Measurements from ENCODE around the gene CDC42SE2. TPM values are rescaled to one million over a fixed set of nuclear protein-coding genes. Genes with fewer than 3 reads are reported as not detected.

The CDC42SE2 gene
- total and polyA plus RNA-seq, 5 donors from 2014 or later = 241 to 429 (median 379) TPM

DNA sequence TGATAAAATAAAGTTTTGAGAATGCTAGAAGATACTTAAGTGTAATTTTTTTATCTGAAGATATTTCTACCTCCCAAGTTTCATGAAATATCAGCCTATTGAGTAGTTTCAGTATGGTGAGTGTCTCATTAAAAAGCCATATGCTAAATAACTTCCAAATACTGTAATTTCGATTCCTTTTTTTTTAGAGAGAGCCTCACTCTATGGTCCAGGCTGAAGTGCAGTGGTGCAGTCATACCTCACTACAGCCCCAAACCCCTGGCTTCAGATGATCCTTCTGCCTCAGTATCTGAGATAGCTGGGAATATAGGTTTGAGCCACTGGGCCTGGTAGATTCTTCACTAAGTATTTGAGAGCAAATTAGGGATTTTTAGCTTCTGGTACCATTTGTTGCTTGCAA, 24.5 kb downstream of the CDC42SE2 start:
- Mint-ChIP-seq H3K4me3 (peak overlapping the region; percentile 56 to 94 (median 83)), H3K36me3 (peaks cover 4% of the 10 kb centered on the region), H3K4me1 (peaks cover 38 to 85% (median 52%) of the 10 kb centered on the region in 4 donors), H3K27me3 (no peaks in the 10 kb centered on the region), H3K27ac (peak overlapping the region; percentile 84 to 97 (median 95)), H3K9me3 (no peaks in the 10 kb centered on the region)
- DNase-seq = no peak
- H3K36me3 ChIP-seq (ENCODE audit: control insufficient read depth, insufficient read depth, low read length) = peaks cover 20% of the 10 kb centered on the region
- peak overlapping the region; percentile 82 for H3K4me3 ChIP-seq (ENCODE audit: low read depth, low read length)
- H3K27ac ChIP-seq (ENCODE audit: insufficient read depth, low read length, poor library complexity, severe bottlenecking) = peak overlapping the region; percentile 77
- no peak for ATAC-seq (ENCODE audit: low read depth in 2 of 2)
- H3K4me1 ChIP-seq (ENCODE audit: control insufficient read depth, insufficient read depth, low read length, poor library complexity, severe bottlenecking) = peaks cover 82% of the 10 kb centered on the region
- H3K27me3 ChIP-seq (ENCODE audit: control insufficient read depth, insufficient read depth, low read length) = no peaks in the 10 kb centered on the region
- no peaks in the 10 kb centered on the region for H3K9me3 ChIP-seq (ENCODE audit: control insufficient read depth in 2 of 2, low read length in 2 of 2)

DNA sequence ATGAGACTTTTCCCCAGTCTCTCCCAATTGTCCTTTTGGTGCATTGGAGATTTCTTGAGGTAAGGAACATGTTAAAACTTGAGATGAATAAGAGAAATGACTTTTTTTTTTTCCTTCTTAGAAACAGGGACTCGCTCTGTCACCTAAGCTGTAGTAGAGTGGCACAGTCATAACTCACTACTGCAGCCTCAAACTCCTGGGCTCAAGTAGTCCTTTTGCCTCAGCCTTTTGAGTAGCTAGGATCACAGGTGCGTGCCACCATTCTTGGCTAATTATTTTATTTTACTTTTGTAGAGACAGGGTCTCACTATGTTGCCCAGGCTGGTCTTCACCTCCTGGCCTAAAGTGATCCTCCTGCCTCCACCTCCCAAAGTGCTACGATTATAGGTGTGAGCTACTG, 25.9 kb downstream of the CDC42SE2 start:
- ATAC-seq (ENCODE audit: low read depth in 2 of 2) = peak; percentile 41 to 44
- H3K4me1 Mint-ChIP-seq = peaks cover 48 to 85% (median 56%) of the 10 kb centered on the region in 4 donors

DNA sequence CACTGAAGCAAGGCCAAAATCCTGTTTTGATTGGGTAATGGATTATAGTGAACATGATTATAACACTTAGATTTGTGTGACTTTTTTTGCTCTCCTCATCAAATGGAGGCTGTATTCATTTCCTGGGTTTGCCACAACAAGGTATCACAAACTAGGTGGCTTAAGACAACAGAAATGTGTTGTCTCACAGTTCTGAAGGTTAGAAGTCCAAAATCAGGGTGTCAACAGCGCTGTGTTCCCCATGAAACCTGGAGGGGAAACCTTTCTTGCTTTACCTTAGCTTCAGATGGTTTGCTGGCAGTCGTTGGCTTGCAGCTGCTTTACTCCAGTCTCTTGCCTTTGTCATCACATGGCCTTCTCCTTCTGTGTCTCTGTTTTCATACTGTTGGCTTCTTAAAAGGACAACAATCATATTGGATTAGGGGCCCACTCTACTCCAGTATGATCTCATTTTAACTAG, 32.4 kb downstream of the CDC42SE2 start:
- Histone ChIP-seq H3K27me3 (ENCODE audit: control insufficient read depth, insufficient read depth, low read length) (no peaks in the 10 kb centered on the region), H3K4me3 (ENCODE audit: low read depth, low read length) (peak overlapping the region; percentile 69), H3K36me3 (ENCODE audit: control insufficient read depth, insufficient read depth, low read length) (peaks cover 7% of the 10 kb centered on the region), H3K4me1 (ENCODE audit: control insufficient read depth, insufficient read depth, low read length, poor library complexity, severe bottlenecking) (peaks cover 62% of the 10 kb centered on the region), H3K9me3 (ENCODE audit: control insufficient read depth in 2 of 2, low read length in 2 of 2) (no peaks in the 10 kb centered on the region), H3K27ac (ENCODE audit: insufficient read depth, low read length, poor library complexity, severe bottlenecking) (peak overlapping the region; percentile 49)
- H3K4me1 Mint-ChIP-seq = peaks cover 50 to 86% (median 66%) of the 10 kb centered on the region in 4 donors
- no peak for DNase-seq
- peak overlapping the region; percentile 40 to 82 (median 57) for H3K4me3 Mint-ChIP-seq
- peak overlapping the region; percentile 74 to 94 (median 80) for H3K27ac Mint-ChIP-seq
- peak; percentile 24 to 39 for ATAC-seq (ENCODE audit: low read depth in 2 of 2)
- H3K27me3 Mint-ChIP-seq = no peaks in the 10 kb centered on the region
- H3K36me3 Mint-ChIP-seq = peaks cover 24% of the 10 kb centered on the region
- peaks cover 0 to 1% (median 0%) of the 10 kb centered on the region in 7 donors for H3K9me3 Mint-ChIP-seq

More for the DNA sequence above, 25.9 kb downstream of the CDC42SE2 start:
- Mint-ChIP-seq H3K27ac (peak overlapping the region; percentile 84 to 97 (median 95)), H3K27me3 (no peaks in the 10 kb centered on the region), H3K4me3 (peak overlapping the region; percentile 17 to 88 (median 83)), H3K9me3 (no peaks in the 10 kb centered on the region), H3K36me3 (peaks cover 7% of the 10 kb centered on the region)
- peak in 1 of 3 donors; percentile 60 for DNase-seq
- peaks cover 24% of the 10 kb centered on the region for H3K36me3 ChIP-seq (ENCODE audit: control insufficient read depth, insufficient read depth, low read length)
- H3K9me3 ChIP-seq (ENCODE audit: control insufficient read depth in 2 of 2, low read length in 2 of 2) = no peaks in the 10 kb centered on the region
- peak overlapping the region; percentile 77 for H3K27ac ChIP-seq (ENCODE audit: insufficient read depth, low read length, poor library complexity, severe bottlenecking)
- no peaks in the 10 kb centered on the region for H3K27me3 ChIP-seq (ENCODE audit: control insufficient read depth, insufficient read depth, low read length)
- H3K4me1 ChIP-seq (ENCODE audit: control insufficient read depth, insufficient read depth, low read length, poor library complexity, severe bottlenecking) = peaks cover 75% of the 10 kb centered on the region
- peak overlapping the region; percentile 87 for H3K4me3 ChIP-seq (ENCODE audit: low read depth, low read length)

DNA sequence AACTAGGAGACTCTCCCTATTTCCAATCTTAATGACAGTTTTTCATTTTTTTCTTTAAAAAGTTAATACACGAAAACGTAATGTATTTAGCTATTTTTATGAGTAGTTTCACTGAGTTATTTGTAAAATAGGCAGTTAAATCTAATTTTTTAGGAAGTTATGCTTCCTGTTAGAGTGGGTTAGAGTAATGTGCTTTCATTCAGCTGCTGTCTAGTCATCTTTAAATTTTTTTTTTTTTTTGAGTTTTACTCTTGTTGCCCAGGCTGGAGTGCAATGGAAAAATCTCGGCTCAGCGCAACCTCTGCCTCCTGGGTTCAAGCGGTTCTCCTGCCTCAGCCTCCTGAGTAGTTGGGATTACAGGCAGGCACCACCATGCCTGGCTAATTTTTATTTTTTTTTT, 34.0 kb downstream of the CDC42SE2 start:
- no peak for DNase-seq
- Histone ChIP-seq H3K4me3 (ENCODE audit: low read depth, low read length) (no peak overlapping the region), H3K9me3 (ENCODE audit: control insufficient read depth in 2 of 2, low read length in 2 of 2) (no peaks in the 10 kb centered on the region), H3K27me3 (ENCODE audit: control insufficient read depth, insufficient read depth, low read length) (no peaks in the 10 kb centered on the region), H3K27ac (ENCODE audit: insufficient read depth, low read length, poor library complexity, severe bottlenecking) (no peak overlapping the region), H3K4me1 (ENCODE audit: control insufficient read depth, insufficient read depth, low read length, poor library complexity, severe bottlenecking) (peaks cover 66% of the 10 kb centered on the region), H3K36me3 (ENCODE audit: control insufficient read depth, insufficient read depth, low read length) (peaks cover 8% of the 10 kb centered on the region)
- peaks cover 51 to 85% (median 65%) of the 10 kb centered on the region in 4 donors for H3K4me1 Mint-ChIP-seq
- no peak overlapping the region for H3K27ac Mint-ChIP-seq
- peaks cover 29% of the 10 kb centered on the region for H3K36me3 Mint-ChIP-seq
- H3K9me3 Mint-ChIP-seq = peaks cover 0 to 1% (median 0%) of the 10 kb centered on the region in 7 donors
- H3K4me3 Mint-ChIP-seq = no peak overlapping the region
- H3K27me3 Mint-ChIP-seq = no peaks in the 10 kb centered on the region
- ATAC-seq (ENCODE audit: low read depth in 2 of 2) = no peak

DNA sequence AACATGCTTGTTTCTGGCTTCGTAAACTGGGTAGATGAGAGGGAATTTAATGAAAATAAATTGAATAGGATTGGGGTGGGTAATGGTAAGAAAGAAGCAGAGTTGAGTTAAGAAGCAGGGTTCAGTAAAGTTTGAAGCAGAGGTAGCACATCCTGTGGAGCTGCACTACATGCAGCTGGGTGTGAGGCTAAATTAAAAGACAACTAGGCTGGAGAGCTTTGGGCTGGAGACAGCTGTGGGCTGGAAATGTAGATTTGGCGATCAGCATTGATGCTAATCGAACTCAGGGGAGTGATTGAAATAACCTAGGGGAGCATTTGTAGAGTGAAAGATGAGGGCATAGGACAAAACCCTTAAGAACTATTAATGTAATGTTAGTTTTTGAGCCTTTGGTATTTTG, 35.6 kb downstream of the CDC42SE2 start:
- Histone ChIP-seq H3K4me3 (ENCODE audit: low read depth, low read length) (peak overlapping the region; percentile 45), H3K27me3 (ENCODE audit: control insufficient read depth, insufficient read depth, low read length) (no peaks in the 10 kb centered on the region), H3K36me3 (ENCODE audit: control insufficient read depth, insufficient read depth, low read length) (peaks cover 10% of the 10 kb centered on the region), H3K4me1 (ENCODE audit: control insufficient read depth, insufficient read depth, low read length, poor library complexity, severe bottlenecking) (peaks cover 71% of the 10 kb centered on the region), H3K27ac (ENCODE audit: insufficient read depth, low read length, poor library complexity, severe bottlenecking) (peak overlapping the region; percentile 2), H3K9me3 (ENCODE audit: control insufficient read depth in 2 of 2, low read length in 2 of 2) (no peaks in the 10 kb centered on the region)
- no peaks in the 10 kb centered on the region for H3K27me3 Mint-ChIP-seq
- peaks cover 0 to 1% (median 0%) of the 10 kb centered on the region in 7 donors for H3K9me3 Mint-ChIP-seq
- peaks cover 53 to 85% (median 67%) of the 10 kb centered on the region in 4 donors for H3K4me1 Mint-ChIP-seq
- H3K36me3 Mint-ChIP-seq = peaks cover 30% of the 10 kb centered on the region
- DNase-seq (no peak), ATAC-seq (ENCODE audit: low read depth in 2 of 2) (no peak)
- H3K27ac Mint-ChIP-seq = peak overlapping the region in 2 of 3 donors; percentile 44 to 91
- peak overlapping the region; percentile 42 to 81 (median 72) for H3K4me3 Mint-ChIP-seq

DNA sequence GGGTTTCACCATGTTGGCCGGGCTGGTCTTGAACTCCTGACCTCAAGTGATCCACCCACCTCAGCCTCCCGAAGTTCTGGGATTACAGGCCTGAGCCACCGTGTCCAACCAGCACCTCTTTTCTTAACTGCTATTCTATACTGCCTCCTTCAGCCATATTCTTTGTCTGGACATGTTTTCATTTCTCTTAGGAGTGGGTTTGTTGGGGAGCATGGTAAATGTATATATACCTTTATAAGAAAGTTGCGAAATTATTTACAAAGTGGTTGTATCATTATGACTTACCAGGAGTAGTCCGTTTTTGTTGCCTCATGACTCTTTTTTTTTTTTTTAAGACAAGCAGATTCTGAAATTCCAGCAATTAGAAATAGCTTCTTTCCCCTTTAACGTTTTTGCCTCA, 38.7 kb downstream of the CDC42SE2 start:
- H3K27ac Mint-ChIP-seq = peak overlapping the region in 2 of 3 donors; percentile 3 to 70
- H3K4me1 Mint-ChIP-seq = peaks cover 57 to 77% (median 67%) of the 10 kb centered on the region in 4 donors
- peaks cover 23% of the 10 kb centered on the region for H3K36me3 Mint-ChIP-seq
- no peak for ATAC-seq (ENCODE audit: low read depth in 2 of 2)
- H3K9me3 Mint-ChIP-seq = peaks cover 0 to 1% (median 0%) of the 10 kb centered on the region in 7 donors
- H3K9me3 ChIP-seq (ENCODE audit: control insufficient read depth in 2 of 2, low read length in 2 of 2) = no peaks in the 10 kb centered on the region
- peak overlapping the region; percentile 22 to 71 (median 38) for H3K4me3 Mint-ChIP-seq
- DNase-seq = no peak
- H3K4me1 ChIP-seq (ENCODE audit: control insufficient read depth, insufficient read depth, low read length, poor library complexity, severe bottlenecking) = peaks cover 69% of the 10 kb centered on the region
- no peaks in the 10 kb centered on the region for H3K27me3 Mint-ChIP-seq
- peaks cover 13% of the 10 kb centered on the region for H3K36me3 ChIP-seq (ENCODE audit: control insufficient read depth, insufficient read depth, low read length)
- peak overlapping the region; percentile 34 for H3K4me3 ChIP-seq (ENCODE audit: low read depth, low read length)
- peak overlapping the region; percentile 35 for H3K27ac ChIP-seq (ENCODE audit: insufficient read depth, low read length, poor library complexity, severe bottlenecking)
- no peaks in the 10 kb centered on the region for H3K27me3 ChIP-seq (ENCODE audit: control insufficient read depth, insufficient read depth, low read length)

DNA sequence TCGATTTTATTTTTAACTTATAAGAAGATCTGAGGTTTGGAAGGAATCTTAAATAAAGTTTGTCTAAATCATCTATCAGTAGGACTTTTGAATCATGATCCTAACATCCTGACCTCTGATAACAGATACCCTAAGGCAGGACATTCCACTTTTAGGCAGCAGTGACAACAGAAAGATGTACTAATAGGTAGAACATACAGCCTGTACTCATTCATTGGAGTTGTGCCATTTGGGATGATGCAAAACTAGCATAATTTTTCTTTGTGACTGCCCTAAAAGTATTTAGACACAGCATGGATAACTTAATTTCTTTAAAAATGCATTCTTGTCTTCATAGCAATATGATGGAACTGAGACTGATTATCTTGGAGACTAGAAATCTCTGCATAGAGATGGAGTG, 39.7 kb downstream of the CDC42SE2 start:
- Histone ChIP-seq H3K27ac (ENCODE audit: insufficient read depth, low read length, poor library complexity, severe bottlenecking) (peak overlapping the region; percentile 39), H3K4me1 (ENCODE audit: control insufficient read depth, insufficient read depth, low read length, poor library complexity, severe bottlenecking) (peaks cover 69% of the 10 kb centered on the region), H3K4me3 (ENCODE audit: low read depth, low read length) (peak overlapping the region; percentile 27), H3K36me3 (ENCODE audit: control insufficient read depth, insufficient read depth, low read length) (peaks cover 11% of the 10 kb centered on the region), H3K9me3 (ENCODE audit: control insufficient read depth in 2 of 2, low read length in 2 of 2) (no peaks in the 10 kb centered on the region), H3K27me3 (ENCODE audit: control insufficient read depth, insufficient read depth, low read length) (no peaks in the 10 kb centered on the region)
- Mint-ChIP-seq H3K9me3 (peaks cover 0 to 2% (median 0%) of the 10 kb centered on the region in 7 donors), H3K4me1 (peaks cover 57 to 74% (median 66%) of the 10 kb centered on the region in 4 donors), H3K27ac (peak overlapping the region in 2 of 3 donors; percentile 17 to 70), H3K4me3 (peak overlapping the region in 3 of 4 donors; percentile 7 to 41 (median 22)), H3K27me3 (no peaks in the 10 kb centered on the region), H3K36me3 (peaks cover 27% of the 10 kb centered on the region)
- ATAC-seq (ENCODE audit: low read depth in 2 of 2) (no peak), DNase-seq (no peak)

DNA sequence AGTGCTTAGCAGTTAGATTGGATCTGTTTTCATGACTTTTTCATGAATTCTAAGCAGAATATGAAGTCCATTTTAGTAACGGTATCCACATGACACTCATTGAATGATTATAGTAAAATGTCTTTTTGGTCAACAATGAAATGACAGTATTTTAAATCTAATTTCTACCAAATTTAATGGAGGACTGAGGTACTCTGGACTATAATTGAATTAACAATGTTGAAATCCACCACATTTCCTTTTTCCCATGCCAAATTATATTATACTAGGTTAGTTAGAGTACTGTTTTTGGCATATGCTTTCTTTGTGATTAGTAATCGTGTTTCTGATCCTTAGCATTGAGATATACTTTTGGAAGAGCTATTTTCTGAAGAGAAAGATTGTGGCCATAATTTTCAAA, 40.6 kb downstream of the CDC42SE2 start:
- peaks cover 25% of the 10 kb centered on the region for H3K36me3 Mint-ChIP-seq
- no peaks in the 10 kb centered on the region for H3K27me3 Mint-ChIP-seq
- H3K4me3 Mint-ChIP-seq = peak overlapping the region; percentile 41 to 85 (median 50)
- H3K27ac ChIP-seq (ENCODE audit: insufficient read depth, low read length, poor library complexity, severe bottlenecking) = peak overlapping the region; percentile 42
- peaks cover 10% of the 10 kb centered on the region for H3K36me3 ChIP-seq (ENCODE audit: control insufficient read depth, insufficient read depth, low read length)
- peaks cover 60% of the 10 kb centered on the region for H3K4me1 ChIP-seq (ENCODE audit: control insufficient read depth, insufficient read depth, low read length, poor library complexity, severe bottlenecking)
- H3K27me3 ChIP-seq (ENCODE audit: control insufficient read depth, insufficient read depth, low read length) = no peaks in the 10 kb centered on the region
- peaks cover 0 to 2% (median 0%) of the 10 kb centered on the region in 7 donors for H3K9me3 Mint-ChIP-seq
- peak overlapping the region; percentile 41 for H3K4me3 ChIP-seq (ENCODE audit: low read depth, low read length)
- ATAC-seq (ENCODE audit: low read depth in 2 of 2) = no peak
- H3K27ac Mint-ChIP-seq = peak overlapping the region in 2 of 3 donors; percentile 45 to 46
- DNase-seq = no peak
- peaks cover 49 to 73% (median 57%) of the 10 kb centered on the region in 4 donors for H3K4me1 Mint-ChIP-seq
- no peaks in the 10 kb centered on the region for H3K9me3 ChIP-seq (ENCODE audit: control insufficient read depth in 2 of 2, low read length in 2 of 2)
